ENCODE measurements around the gene LRRC17. TPM values are rescaled to one million over a fixed set of nuclear protein-coding genes. Genes with fewer than 3 reads are reported as not detected.
"Not testable (repeated sequence)": the region's sequence is repeated elsewhere in the genome, so short reads cannot be mapped to it uniquely, and the experiment has no call there.

LRRC17 gene
- total RNA-seq, 4 donors from 2014 or later, result 0.83 to 3.5 (median 2.6) TPM

DNA sequence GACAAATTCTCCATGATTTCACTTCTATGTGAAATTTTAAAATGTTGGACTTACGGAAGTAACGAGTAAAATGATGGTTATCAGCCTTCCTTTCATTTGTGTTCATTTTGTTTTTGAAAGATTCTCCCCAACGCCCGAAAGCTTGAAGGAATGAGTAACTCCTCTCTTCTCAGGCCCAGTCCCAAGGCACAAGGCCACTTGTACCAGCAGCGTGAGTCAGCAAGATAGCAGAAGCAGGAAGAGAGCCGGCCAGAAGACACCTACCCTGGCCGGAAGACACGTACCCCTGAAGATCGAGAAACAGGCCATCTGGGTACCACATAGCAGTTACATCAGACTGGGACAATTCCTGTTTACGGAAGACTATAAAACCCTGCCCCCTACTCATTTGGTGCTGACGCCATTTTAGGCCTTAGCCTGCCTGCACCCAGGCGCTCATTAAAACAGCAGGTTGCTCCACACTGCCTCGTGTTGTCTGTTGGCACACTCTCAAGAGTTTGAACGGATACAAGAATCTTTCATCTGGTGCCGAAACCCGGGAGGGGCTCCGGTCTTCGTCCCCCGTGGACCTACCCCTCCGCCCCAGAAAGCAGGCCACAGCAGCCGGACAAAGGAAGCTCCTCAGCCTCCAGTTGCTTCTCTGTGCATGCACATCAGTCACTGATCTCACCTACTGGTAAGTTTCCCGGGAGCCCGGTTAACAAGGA lies 60.4 kb downstream of the LRRC17 start:
- Histone ChIP-seq H3K36me3 (no peaks in the 10 kb centered on the region), H3K27me3 (no peaks in the 10 kb centered on the region), H3K4me1 (peaks cover 0 to 3% (median 0%) of the 10 kb centered on the region in 4 donors), H3K27ac (replicated peaks in 1 of 4) (no peak overlapping the region), H3K9me3 (no peaks in the 10 kb centered on the region), H3K4me3 (no peak overlapping the region)
- WGBS, result 95% methylated on average over 23 of the region's 23 CpGs
- TF ChIP-seq POLR2A (IDR thresholded peaks at IDR 0.05; ENCODE audit: low read depth), result no peak
- TF ChIP-seq, protein P1, sequence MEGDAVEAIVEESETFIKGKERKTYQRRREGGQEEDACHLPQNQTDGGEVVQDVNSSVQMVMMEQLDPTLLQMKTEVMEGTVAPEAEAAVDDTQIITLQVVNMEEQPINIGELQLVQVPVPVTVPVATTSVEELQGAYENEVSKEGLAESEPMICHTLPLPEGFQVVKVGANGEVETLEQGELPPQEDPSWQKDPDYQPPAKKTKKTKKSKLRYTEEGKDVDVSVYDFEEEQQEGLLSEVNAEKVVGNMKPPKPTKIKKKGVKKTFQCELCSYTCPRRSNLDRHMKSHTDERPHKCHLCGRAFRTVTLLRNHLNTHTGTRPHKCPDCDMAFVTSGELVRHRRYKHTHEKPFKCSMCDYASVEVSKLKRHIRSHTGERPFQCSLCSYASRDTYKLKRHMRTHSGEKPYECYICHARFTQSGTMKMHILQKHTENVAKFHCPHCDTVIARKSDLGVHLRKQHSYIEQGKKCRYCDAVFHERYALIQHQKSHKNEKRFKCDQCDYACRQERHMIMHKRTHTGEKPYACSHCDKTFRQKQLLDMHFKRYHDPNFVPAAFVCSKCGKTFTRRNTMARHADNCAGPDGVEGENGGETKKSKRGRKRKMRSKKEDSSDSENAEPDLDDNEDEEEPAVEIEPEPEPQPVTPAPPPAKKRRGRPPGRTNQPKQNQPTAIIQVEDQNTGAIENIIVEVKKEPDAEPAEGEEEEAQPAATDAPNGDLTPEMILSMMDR (IDR thresholded peaks at IDR 0.05), result no peak
- TF ChIP-seq POLR2AphosphoS5 (IDR thresholded peaks at IDR 0.05), result no peak
- TF ChIP-seq EP300 (IDR thresholded peaks at IDR 0.05), result no peak
- DNase-seq (ENCODE audit: extremely low spot score), result peak; percentile 64
- intact Hi-C loops (cut with DNase I), result no loop called here

DNA sequence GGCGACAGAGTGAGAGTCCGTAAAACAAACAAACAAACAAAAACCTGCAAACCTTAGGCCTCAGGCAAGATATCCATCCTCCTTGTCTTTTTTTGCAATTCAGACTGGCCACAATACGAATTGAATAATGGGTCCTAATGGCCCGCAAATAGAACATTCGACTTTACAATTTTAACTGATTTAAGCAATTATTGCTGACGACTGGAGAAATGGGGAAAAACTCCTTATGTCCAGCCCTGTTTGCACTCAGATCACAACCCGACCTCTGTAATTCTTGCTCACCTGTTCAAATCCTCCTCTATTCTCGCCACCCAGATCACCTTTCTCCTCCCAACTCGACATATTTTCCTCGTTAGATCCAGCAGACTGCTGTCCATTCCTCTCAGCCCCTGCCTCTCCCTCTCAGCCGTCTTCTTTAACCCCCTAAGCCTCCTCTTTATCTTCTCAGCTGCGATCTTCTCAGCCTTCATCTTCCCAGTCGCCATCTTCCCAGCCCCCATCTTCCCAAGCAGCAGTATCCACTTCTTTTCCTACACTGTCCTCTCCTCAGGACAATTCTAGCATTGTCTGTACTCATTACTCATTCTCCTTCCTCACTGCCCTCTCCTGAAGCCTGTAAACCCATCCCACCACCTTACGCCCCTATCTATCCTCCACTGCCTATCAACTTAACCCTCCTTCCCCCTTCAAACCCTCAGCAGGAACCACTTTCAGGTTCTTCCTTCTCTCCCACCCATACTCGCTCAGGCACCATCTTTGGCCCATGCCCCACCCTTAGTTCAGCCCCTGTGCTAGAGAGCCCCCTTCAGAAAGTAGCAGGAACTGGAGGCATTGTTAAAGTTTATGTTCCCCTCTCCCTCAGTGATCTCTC lies 61.8 kb downstream of the LRRC17 start:
- Histone ChIP-seq H3K27ac (replicated peaks in 1 of 4) (no peak overlapping the region), H3K4me3 (no peak overlapping the region), H3K36me3 (no peaks in the 10 kb centered on the region), H3K4me1 (peaks cover 0 to 5% (median 0%) of the 10 kb centered on the region in 4 donors), H3K27me3 (no peaks in the 10 kb centered on the region), H3K9me3 (peaks cover 0 to 3% (median 0%) of the 10 kb centered on the region in 4 donors)
- intact Hi-C loops (cut with DNase I), result no loop called here
- DNase-seq (ENCODE audit: extremely low spot score), result no peak
- TF ChIP-seq EP300 (IDR thresholded peaks at IDR 0.05) (no peak), POLR2AphosphoS5 (IDR thresholded peaks at IDR 0.05) (no peak), POLR2A (IDR thresholded peaks at IDR 0.05; ENCODE audit: low read depth) (no peak)
- TF ChIP-seq, protein P1 (IDR thresholded peaks at IDR 0.05), result no peak
- 94% methylated on average over 15 of the region's 15 CpGs for WGBS

DNA sequence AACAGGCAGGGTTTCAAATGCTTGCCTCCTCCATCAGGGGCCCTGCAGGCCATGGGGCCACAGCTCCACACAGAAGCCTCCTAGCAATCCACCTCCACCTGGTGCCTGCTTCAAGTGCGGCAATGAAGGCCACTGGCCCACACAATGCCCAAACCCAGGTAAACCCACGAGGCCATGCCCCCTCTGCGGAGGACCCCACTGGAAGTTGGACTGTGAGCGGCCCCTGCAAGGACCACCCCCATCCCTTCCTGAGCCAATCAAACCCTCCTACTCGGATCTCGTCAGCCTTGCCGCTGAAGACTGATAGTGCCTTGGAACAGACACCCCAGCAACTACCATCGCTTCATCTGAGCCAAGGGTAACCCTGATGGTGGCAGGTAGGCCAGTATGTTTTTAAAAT lies 63.1 kb downstream of the LRRC17 start:
- no peak for DNase-seq (ENCODE audit: extremely low spot score)
- intact Hi-C loops (cut with DNase I), result no loop called here
- peaks cover 0 to 5% (median 0%) of the 10 kb centered on the region in 4 donors for H3K4me1 ChIP-seq
- H3K27me3 ChIP-seq, result no peaks in the 10 kb centered on the region
- WGBS, result 95% methylated on average over 8 of the region's 8 CpGs
- no peak overlapping the region for H3K4me3 ChIP-seq
- TF ChIP-seq POLR2A (IDR thresholded peaks at IDR 0.05; ENCODE audit: low read depth) (no peak), POLR2AphosphoS5 (IDR thresholded peaks at IDR 0.05) (no peak), EP300 (IDR thresholded peaks at IDR 0.05) (no peak)
- TF ChIP-seq, protein P1 (IDR thresholded peaks at IDR 0.05), result no peak
- peaks cover 0 to 9% (median 2%) of the 10 kb centered on the region in 4 donors for H3K9me3 ChIP-seq
- no peak overlapping the region for H3K27ac ChIP-seq (replicated peaks in 1 of 4)
- no peaks in the 10 kb centered on the region for H3K36me3 ChIP-seq

DNA sequence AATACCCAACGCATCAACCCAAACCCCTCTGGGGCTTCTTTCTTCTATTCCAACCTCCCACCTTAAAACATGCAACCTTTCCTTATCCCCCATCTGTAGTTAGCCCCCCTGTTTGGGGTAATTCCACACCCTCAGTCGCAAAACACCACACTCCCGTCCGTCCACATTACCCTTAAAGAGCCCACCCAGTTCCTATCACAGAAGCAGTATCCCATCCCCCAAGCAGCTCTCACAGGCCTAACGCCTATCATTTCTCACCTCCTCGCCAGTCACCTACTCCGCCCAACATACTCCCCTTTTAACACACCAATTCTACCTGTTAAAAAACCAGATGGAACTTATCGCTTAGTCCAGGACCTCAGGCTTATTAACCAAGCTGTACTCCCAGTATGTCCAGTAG lies 63.7 kb downstream of the LRRC17 start:
- no peak for TF ChIP-seq POLR2AphosphoS5 (IDR thresholded peaks at IDR 0.05)
- no peak for TF ChIP-seq EP300 (IDR thresholded peaks at IDR 0.05)
- no peak for TF ChIP-seq POLR2A (IDR thresholded peaks at IDR 0.05; ENCODE audit: low read depth)
- TF ChIP-seq, protein P1 (IDR thresholded peaks at IDR 0.05), result no peak
- Histone ChIP-seq H3K36me3 (no peaks in the 10 kb centered on the region), H3K27me3 (no peaks in the 10 kb centered on the region), H3K27ac (replicated peaks in 1 of 4) (no peak overlapping the region), H3K4me3 (no peak overlapping the region), H3K9me3 (peaks cover 0 to 9% (median 2%) of the 10 kb centered on the region in 4 donors), H3K4me1 (peaks cover 0 to 5% (median 0%) of the 10 kb centered on the region in 4 donors)
- no peak for DNase-seq (ENCODE audit: extremely low spot score)
- intact Hi-C loops (cut with DNase I), result no loop called here
- 94% methylated on average over 8 of the region's 8 CpGs for WGBS

DNA sequence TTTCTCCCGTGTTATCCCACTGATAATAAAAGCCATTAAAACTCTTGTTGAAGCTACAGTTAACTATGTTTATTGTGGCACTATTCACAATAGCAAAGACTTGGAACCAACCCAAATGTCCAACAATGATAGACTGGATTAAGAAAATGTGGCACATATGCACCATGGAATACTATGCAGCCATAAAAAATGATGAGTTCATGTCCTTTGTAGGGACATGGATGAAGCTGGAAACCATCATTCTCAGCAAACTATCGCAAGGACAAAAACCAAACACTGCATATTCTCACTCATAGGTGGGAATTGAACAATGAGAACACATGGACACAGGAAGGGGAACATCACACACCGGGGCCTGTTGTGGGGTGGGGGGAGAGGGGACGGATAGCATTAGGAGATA lies 64.8 kb downstream of the LRRC17 start:
- H3K27ac ChIP-seq (replicated peaks in 1 of 4); H3K4me3 ChIP-seq; H3K4me1 ChIP-seq; H3K9me3 ChIP-seq; intact Hi-C loops (cut with DNase I); H3K36me3 ChIP-seq; H3K27me3 ChIP-seq; DNase-seq (ENCODE audit: extremely low spot score): not testable (repeated sequence)
- 86% methylated on average over 4 of the region's 4 CpGs for WGBS

Measured in esophagus muscularis mucosa (tissue), 4 donors.